IPS-NIHi11 (cell line): ENCODE data around the gene TEX2.

Experiments used
- DNase-seq: peaks from one replicate; pipeline ENCODE4 v3.0.0; 2012; ENCODE audit warnings: mixed read lengths, low spot score

The TEX2 gene

GRCh38 chr17:64115043-64115698 is 147.9 kb downstream of the TEX2 start:
- DNase-seq: no peak

DNA sequence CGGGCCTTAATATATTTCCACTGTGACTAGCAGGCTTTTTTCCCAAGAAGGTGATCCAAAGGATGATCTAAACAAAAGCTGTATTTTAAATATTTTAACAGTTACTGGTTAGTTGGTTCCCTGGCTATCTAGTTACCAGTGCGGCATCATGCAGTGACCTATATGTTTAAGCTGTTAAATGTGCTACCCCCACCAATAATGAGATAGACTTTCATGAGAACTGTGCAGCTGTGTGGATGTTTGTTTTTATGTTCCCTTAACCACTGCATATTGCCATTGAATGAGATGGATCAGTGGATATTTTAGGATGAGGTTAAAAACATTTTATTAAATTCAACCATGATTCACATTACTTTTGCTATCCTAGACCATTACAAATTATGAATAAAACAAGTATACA is 150.1 kb downstream of the TEX2 start:
- DNase-seq: no peak

DNA sequence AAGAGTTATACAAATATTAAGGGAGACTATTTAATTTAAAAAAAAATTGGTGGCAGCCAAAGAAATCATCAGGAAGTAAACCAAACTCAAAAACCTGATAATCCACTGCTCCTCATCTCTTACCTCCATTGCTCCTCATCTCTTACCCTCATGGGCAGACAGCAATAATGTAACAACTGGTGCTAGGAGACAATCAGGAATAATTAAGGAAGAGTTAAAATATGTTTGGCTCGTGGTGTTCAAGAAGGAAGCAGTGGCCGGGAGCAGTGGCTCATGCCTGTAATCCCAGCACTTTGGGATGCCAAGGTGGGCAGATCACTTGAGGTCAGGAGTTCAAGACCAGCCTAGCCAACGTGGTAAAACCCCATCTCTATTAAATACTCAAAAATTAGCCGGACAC is 151.2 kb downstream of the TEX2 start:
- no peak for DNase-seq

DNA sequence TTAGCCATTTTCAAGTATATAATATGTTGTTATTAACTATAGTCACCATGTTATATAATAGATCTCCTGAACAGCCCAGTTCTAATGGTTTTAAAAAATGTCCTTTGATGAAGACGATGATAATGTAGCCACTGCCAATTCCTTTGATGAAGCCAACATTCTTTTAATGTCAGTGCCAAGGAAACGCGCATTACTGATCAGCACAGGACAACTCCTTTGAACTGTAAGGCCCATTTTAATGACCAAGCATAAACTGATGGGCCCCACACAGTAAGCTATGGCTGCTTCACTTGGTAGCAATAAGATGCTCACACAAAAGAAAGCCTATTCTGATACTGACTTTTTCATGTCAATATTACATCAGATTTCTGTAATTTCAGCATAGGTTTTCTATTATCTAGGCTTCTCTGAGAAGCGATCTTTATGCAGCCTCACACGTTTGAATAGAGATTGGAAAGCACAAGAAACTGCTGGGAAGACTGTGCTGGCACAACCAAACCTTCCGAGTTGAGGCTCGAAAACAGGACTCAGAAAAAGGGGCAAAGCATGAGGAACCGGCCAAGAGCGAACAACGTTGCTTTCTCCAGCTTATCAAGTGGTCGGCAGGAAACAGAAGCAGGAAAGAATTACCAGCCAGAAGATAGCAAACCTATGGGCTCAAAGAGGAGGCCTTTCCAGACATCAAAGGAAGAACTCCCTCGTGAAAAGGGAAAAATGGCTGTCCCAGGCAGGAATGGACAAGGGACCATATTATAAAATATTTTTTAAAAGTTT is 152.5 kb downstream of the TEX2 start:
- no peak for DNase-seq

DNA sequence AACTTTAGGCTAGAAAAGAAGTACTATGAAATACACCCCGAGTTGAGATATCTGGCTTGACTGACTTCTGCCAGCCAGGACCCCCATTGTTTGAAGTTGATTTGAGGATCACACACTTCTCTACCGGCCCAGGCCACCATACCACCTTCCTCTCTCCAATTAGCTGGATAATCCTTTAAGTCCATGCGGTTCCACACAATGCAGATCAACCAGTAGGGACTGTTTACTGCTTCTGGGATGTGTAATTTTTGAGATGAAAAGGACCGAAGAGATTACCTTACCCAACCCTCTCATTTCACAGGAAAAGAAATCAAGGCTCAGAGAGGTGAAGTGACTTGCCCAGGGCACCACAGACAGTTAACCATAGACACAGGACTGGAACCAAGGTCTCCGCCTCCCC is 153.7 kb downstream of the TEX2 start:
- DNase-seq: no peak

GRCh38 chr17:64107500-64108236 is 155.4 kb downstream of the TEX2 start:
- DNase-seq: no peak

DNA sequence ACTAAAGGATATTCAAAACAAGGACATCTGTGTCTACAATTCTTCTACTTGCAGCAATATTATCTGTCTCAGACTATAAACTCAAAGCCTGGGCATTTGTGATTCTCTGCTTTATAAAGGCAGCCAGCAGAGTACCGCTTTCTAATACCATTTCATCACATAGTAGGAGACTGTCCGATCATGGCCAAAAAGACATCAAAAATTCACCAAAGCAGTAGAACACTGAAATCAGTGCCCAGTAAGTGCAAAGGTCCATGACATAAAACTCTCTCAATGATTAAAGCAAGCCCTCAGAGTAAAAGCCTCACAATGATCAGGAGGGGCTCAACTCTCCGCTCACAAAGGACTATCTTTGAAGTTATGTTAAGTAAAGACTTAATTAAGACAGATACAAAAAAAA is 156.1 kb downstream of the TEX2 start:
- no peak for DNase-seq

DNA sequence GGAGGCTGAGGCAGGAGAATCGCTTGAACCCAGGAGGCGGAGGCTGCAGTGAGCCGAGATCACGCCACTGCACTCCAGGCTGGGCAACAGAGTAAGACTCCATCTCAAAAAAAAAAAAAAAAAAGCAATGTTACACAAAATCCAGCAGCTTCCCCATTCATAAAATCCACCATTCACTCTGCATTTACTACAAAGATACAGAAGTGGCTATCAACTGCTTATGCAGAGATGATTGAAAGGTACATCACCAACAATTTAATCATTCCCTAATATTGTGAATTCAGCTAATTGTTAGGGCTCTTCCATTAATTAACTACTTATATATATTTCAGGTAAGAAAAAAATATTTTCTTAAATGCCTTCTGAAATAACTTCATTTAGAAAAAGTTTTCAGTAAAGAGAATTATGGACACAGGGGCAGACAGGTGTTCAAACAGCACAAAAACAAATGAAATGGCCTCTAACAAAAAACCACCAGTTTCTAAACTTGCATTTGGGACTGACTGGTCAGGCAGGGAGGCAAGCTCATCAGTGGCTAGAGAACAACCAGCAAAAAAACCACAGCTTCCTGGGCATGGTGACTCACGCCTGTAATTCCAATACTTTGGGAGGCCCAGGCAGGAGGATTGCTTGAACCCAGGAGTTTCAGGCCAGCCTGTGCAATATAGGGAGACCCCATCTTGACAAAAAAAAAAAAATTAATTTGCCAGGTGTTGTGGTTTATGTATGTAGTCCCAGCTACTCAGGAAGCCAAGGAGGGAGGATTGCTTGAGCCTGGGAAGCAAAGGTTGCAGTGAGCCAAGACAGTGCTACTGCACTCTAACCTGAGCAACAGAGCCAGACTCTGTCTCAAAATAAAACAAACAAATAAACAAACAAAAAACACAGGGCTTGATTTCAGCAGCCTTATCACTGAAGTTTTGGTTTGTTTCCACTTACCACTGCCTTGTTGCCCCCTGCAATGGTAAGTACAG is 159.4 kb downstream of the TEX2 start:
- no peak for DNase-seq

DNA sequence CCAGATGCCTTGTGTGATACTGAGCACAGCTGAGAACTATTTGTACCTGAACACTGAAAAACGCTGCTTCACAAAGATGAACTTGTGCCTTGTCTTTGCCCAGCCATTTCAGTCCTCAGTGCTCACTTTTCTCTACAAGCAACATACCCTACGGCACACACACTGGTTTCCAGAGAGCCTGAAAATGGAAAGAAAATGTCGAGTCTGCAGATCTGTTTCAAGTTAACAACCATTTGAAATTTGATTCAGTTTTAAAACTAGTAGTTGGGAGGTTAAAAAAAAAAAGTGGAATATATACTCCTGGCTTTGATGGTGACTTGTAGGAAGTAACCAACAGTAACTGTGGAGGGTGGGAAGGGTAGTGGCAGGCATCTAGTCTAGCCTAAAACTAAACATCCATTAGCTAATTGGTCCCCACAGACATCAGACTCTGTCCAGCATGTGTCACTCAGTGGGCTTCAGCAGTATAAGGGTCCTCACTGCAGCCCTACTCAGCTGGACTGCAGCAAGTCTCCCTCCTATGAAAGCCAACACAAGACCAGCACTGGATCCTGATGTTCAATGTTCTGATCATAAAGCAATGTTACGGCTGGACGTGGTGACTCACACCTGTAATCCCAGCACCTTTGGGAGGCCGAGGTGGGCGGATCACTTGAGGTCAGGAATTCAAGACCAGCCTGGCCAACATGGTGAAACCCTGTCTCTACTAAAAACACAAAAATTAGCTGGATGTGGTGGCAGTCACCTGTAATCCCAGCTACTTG is 160.3 kb downstream of the TEX2 start:
- DNase-seq: no peak

- no peak for DNase-seq
Observed at GRCh38 chr17:64099543-64099942, 163.5 kb downstream of the TEX2 start.
